Endodermal cell (in vitro differentiated cells): ENCODE measurements around the gene REEP2. TPM values are rescaled to one million over a fixed set of nuclear protein-coding genes. Genes with fewer than 3 reads are reported as not detected.

Experiments
- DNase-seq: peaks from one replicate; pipeline ENCODE4 v3.0.0-alpha.2; 2017
- H3K27ac ChIP-seq: 2 replicates; pipeline ENCODE4 v1.5.1; 2013; ENCODE audit warnings: mild to moderate bottlenecking, low read depth, low read length, moderate library complexity
- H3K27me3 ChIP-seq: 2 replicates; pipeline ENCODE4 v1.6.1; 2013; ENCODE audit warnings: mild to moderate bottlenecking, low read length, moderate library complexity; ENCODE audit not compliant: insufficient read depth, control insufficient read depth, poor library complexity, severe bottlenecking
- H3K36me3 ChIP-seq: 2 replicates; pipeline ENCODE4 v1.7.0; 2013; ENCODE audit warnings: mild to moderate bottlenecking, low read length, moderate library complexity; ENCODE audit not compliant: control insufficient read depth, insufficient read depth
- H3K4me1 ChIP-seq: one replicate; pipeline ENCODE4 v1.7.0; 2013; ENCODE audit warnings: low read length; ENCODE audit not compliant: control insufficient read depth, insufficient read depth
- H3K4me3 ChIP-seq: 2 replicates; pipeline ENCODE4 v1.5.1; 2013; ENCODE audit warnings: mild to moderate bottlenecking, low read length, moderate library complexity
- H3K9ac ChIP-seq: 2 replicates; pipeline ENCODE4 v1.6.1; 2013; ENCODE audit warnings: mild to moderate bottlenecking, low read length, moderate library complexity; ENCODE audit not compliant: poor library complexity, severe bottlenecking; ENCODE audit errors: extremely low read depth
- H3K9me3 ChIP-seq: 2 replicates; pipeline ENCODE4 v1.6.1; 2013; ENCODE audit warnings: mild to moderate bottlenecking, low read length, moderate library complexity; ENCODE audit not compliant: control insufficient read depth
- H3K27ac Mint-ChIP-seq: 2 replicates; pipeline ENCODE4 v1.8.0; 2020; ENCODE audit warnings: mixed read lengths
- H3K27me3 Mint-ChIP-seq: 2 replicates; pipeline ENCODE4 v1.8.0; 2021; ENCODE audit warnings: mild to moderate bottlenecking, mixed read lengths; ENCODE audit not compliant: insufficient read depth
- H3K36me3 Mint-ChIP-seq: 2 replicates; pipeline ENCODE4 v1.8.0; 2020; ENCODE audit warnings: low read depth, mixed read lengths
- H3K4me1 Mint-ChIP-seq: 2 replicates; pipeline ENCODE4 v1.8.0; 2020; ENCODE audit warnings: mixed read lengths
- H3K4me3 Mint-ChIP-seq: 2 replicates; pipeline ENCODE4 v1.8.0; 2020; ENCODE audit warnings: mild to moderate bottlenecking, moderate library complexity, mixed read lengths
- H3K9me3 Mint-ChIP-seq: 2 replicates; pipeline ENCODE4 v1.8.0; 2020; ENCODE audit warnings: mild to moderate bottlenecking, mixed read lengths
- CTCF ChIP-seq: fragments of 200-600 bp; sonication (generic); conservative IDR thresholded peaks from 2 replicates; pipeline ENCODE4 v1.5.0; 2021; ENCODE audit warnings: antibody characterized with exemption, mild to moderate bottlenecking
- WGBS, 2 experiments: methylation state at CpG; one replicate each; pipeline versions ENCODE4 v1.1.5 to v1.1.7; 2013; ENCODE audit warnings: missing lambda C conversion rate in 2 of 2, mixed read lengths in 1 of 2; ENCODE audit not compliant: insufficient coverage in 1 of 2, insufficient read length in 1 of 2; 5-methylcytosine and 5-hydroxymethylcytosine counted together
- total RNA-seq, 2 donors: library from RNA; stranded (reverse); fragmentation: NEBNext Ultra II Directional in 1 of 2; extraction: Animal tissue kit (Norgen Biotek cat#: 25700) in 1 of 2; gene quantifications; 2 replicates in 1 of 2; 3 replicates in 1 of 2; pipeline ENCODE4 v1.2.1, GENCODE V29; 2021

The REEP2 gene
- total RNA-seq, 2 donors from 2014 or later, result 17.7 to 26.9 TPM

DNA sequence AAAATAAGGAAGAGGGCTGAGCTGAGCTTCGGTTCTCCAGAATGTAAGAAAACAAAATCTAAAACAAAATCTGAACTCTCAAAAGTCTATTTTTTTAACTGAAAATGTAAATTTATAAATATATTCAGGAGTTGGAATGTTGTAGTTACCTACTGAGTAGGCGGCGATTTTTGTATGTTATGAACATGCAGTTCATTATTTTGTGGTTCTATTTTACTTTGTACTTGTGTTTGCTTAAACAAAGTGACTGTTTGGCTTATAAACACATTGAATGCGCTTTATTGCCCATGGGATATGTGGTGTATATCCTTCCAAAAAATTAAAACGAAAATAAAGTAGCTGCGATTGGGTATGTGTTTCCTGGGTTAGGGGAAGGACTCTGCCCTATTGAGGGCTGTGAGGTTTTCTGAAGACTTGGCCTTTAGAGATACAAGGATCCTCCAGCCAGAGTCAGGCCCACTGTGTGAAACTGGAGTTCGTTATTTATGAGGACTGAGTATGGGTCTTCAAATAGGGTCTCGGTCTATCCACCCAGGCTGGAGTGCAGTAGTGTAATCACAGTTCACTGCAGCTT, 30.2 kb downstream of the REEP2 start:
- no peak for DNase-seq
- Histone ChIP-seq H3K9ac (no peak overlapping the region), H3K4me3 (no peak overlapping the region), H3K27me3 (peaks cover 12% of the 10 kb centered on the region), H3K36me3 (peaks cover 10% of the 10 kb centered on the region), H3K4me1 (peaks cover 7% of the 10 kb centered on the region), H3K27ac (no peak overlapping the region), H3K9me3 (no peaks in the 10 kb centered on the region)
- Mint-ChIP-seq H3K27ac (no peak overlapping the region), H3K4me3 (no peak overlapping the region), H3K9me3 (no peaks in the 10 kb centered on the region), H3K4me1 (peaks cover 17% of the 10 kb centered on the region), H3K27me3 (peaks cover 21% of the 10 kb centered on the region), H3K36me3 (peaks cover 11% of the 10 kb centered on the region)
- 93 to 96% methylated on average over 6 to 7 of the region's 8 CpGs for WGBS, 2 experiments
- TF ChIP-seq CTCF, result no peak

GRCh38 chr5:138469540-138470321, 30.9 kb downstream of the REEP2 start:
- H3K27ac Mint-ChIP-seq, result no peak overlapping the region
- Histone ChIP-seq H3K9ac (no peak overlapping the region), H3K4me3 (no peak overlapping the region), H3K36me3 (peaks cover 10% of the 10 kb centered on the region), H3K27me3 (peaks cover 12% of the 10 kb centered on the region), H3K9me3 (no peaks in the 10 kb centered on the region), H3K4me1 (peaks cover 7% of the 10 kb centered on the region), H3K27ac (no peak overlapping the region)
- peaks cover 17% of the 10 kb centered on the region for H3K4me1 Mint-ChIP-seq
- H3K27me3 Mint-ChIP-seq, result peaks cover 22% of the 10 kb centered on the region
- DNase-seq, result peak; percentile 77
- H3K4me3 Mint-ChIP-seq, result no peak overlapping the region
- peaks cover 11% of the 10 kb centered on the region for H3K36me3 Mint-ChIP-seq
- 92 to 93% methylated on average over 6 to 8 of the region's 8 CpGs for WGBS, 2 experiments
- no peaks in the 10 kb centered on the region for H3K9me3 Mint-ChIP-seq
- TF ChIP-seq CTCF, result no peak

DNA sequence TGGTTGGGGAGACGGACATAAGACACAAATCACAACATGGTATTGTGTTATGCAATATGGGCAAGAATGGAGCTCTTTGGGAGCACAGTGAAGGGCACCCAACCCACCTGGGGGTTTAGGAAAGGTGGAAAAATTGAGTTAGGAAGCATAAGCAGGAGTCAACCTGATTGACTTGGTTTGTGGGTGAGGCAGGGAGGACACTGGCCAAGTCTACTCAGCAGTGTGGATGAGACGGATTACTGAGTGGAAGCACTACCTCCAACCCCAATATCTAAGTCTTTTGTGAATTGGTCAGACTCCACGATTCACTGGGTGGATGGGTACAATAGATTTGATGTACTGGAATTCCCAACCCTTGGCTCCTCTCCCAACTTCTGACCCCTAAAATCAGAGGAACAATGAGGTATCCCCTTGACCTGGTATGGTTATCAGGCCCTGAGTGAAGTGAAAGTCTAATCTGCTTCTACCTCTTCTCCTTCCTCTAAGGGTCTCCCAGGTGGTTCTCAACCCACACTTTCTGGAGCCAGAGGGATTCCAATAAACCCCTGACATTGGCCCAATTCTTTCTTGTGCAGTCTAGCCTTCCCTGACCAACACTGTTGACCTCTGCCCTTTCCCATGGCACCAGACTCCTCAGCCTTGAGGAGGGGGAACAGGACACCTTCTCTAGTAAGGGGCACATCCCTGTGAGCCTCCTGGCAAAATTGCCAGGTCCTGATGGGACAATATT, 31.6 kb downstream of the REEP2 start:
- Mint-ChIP-seq H3K4me3 (no peak overlapping the region), H3K27ac (no peak overlapping the region)
- no peak for DNase-seq

More for the DNA sequence above, 31.6 kb downstream of the REEP2 start:
- peaks cover 11% of the 10 kb centered on the region for H3K36me3 Mint-ChIP-seq
- Histone ChIP-seq H3K27me3 (peaks cover 12% of the 10 kb centered on the region), H3K9ac (no peak overlapping the region), H3K9me3 (no peaks in the 10 kb centered on the region), H3K27ac (no peak overlapping the region), H3K4me1 (peaks cover 7% of the 10 kb centered on the region), H3K4me3 (no peak overlapping the region), H3K36me3 (peaks cover 10% of the 10 kb centered on the region)
- peaks cover 25% of the 10 kb centered on the region for H3K27me3 Mint-ChIP-seq
- WGBS, 2 experiments, result 91 to 93% methylated on average over 3 of the region's 3 CpGs
- no peaks in the 10 kb centered on the region for H3K9me3 Mint-ChIP-seq
- peaks cover 17% of the 10 kb centered on the region for H3K4me1 Mint-ChIP-seq
- TF ChIP-seq CTCF, result no peak
